Esophagus squamous epithelium (tissue), 5 donors: ENCODE results near the gene HP. TPM values are rescaled to one million over a fixed set of nuclear protein-coding genes. Genes with fewer than 3 reads are reported as not detected.

Experiments used
- DNase-seq: peaks from one replicate; lab custom pipeline; 2025; lab: John Stamatoyannopoulos, UW
- H3K27ac ChIP-seq, 4 donors: fragments of 200-600 bp; sonication (generic); one replicate each; pipeline ENCODE4 v1.5.1; 2016 to 2019; ENCODE audit warnings: mild to moderate bottlenecking in 1 of 4
- H3K27me3 ChIP-seq, 4 donors: fragments of 200-600 bp; sonication (generic); 1 replicate in 3 of 4; 2 replicates in 1 of 4; pipeline versions ENCODE4 v1.5.1 to v1.6.0; 2017 to 2021; ENCODE audit warnings: antibody characterized with exemption in 1 of 4
- H3K36me3 ChIP-seq, 3 donors: fragments of 200-600 bp; sonication (generic); one replicate each; pipeline ENCODE4 v1.5.1; 2016 to 2019
- H3K4me1 ChIP-seq, 3 donors: fragments of 200-600 bp; sonication (generic); one replicate each; pipeline ENCODE4 v1.5.1; 2017 to 2019
- H3K4me3 ChIP-seq, 4 donors: fragments of 200-600 bp; sonication (generic); 1 replicate in 3 of 4; 2 replicates in 1 of 4; pipeline ENCODE4 v1.5.1; 2016 to 2019; ENCODE audit warnings: mild to moderate bottlenecking in 2 of 4, moderate library complexity in 1 of 4
- H3K9me3 ChIP-seq, 3 donors: fragments of 200-600 bp; sonication (generic); one replicate each; pipeline ENCODE4 v1.5.1; 2016 to 2019
- POLR2A ChIP-seq, 4 donors: fragments of 450-650 bp; IDR thresholded peaks; one replicate each; pipeline ENCODE4 v1.6.1; 2017; ENCODE audit warnings: antibody characterized with exemption in 4 of 4, mild to moderate bottlenecking in 4 of 4, moderate library complexity in 3 of 4
- WGBS, 2 donors: methylation state at CpG; one replicate each; pipeline ENCODE4 v1.1.5; 2018; 5-methylcytosine and 5-hydroxymethylcytosine counted together
- intact Hi-C: fragments of 100-400 bp; cut with DNase I; formaldehyde crosslinking; loops from one replicate; pipeline ENCODE4 v1.15.0; 2022
- total RNA-seq, 4 donors: library from RNA; depleted of rRNA; stranded (reverse); fragments of >200 nt; gene quantifications; one replicate each; pipeline ENCODE4 v1.1.0, GENCODE V29; 2016
- TF ChIP-seq, protein P1 (sequence below), 6 experiments: fragments of 450-650 bp in 4 of 6; fragments of 200-600 bp in 2 of 6; sonication (generic) in 2 of 6; IDR thresholded peaks; one replicate each; pipeline ENCODE4 v1.5.1; 2016 to 2019; ENCODE audit warnings: antibody characterized with exemption in 6 of 6, mild to moderate bottlenecking in 4 of 6, moderate library complexity in 4 of 6
- donor health status: DM: yes; HTN: yes; CAD: no.

The HP gene
- total RNA-seq, 4 donors from 2014 or later, result 1.0 to 2.9 TPM; not detected in 2

GRCh38 chr16:72027669-72028378 is 26.5 kb upstream of the HP start:
- H3K4me3 ChIP-seq, result no peak overlapping the region
- DNase-seq, result no peak
- H3K9me3 ChIP-seq, result no peaks in the 10 kb centered on the region

DNA sequence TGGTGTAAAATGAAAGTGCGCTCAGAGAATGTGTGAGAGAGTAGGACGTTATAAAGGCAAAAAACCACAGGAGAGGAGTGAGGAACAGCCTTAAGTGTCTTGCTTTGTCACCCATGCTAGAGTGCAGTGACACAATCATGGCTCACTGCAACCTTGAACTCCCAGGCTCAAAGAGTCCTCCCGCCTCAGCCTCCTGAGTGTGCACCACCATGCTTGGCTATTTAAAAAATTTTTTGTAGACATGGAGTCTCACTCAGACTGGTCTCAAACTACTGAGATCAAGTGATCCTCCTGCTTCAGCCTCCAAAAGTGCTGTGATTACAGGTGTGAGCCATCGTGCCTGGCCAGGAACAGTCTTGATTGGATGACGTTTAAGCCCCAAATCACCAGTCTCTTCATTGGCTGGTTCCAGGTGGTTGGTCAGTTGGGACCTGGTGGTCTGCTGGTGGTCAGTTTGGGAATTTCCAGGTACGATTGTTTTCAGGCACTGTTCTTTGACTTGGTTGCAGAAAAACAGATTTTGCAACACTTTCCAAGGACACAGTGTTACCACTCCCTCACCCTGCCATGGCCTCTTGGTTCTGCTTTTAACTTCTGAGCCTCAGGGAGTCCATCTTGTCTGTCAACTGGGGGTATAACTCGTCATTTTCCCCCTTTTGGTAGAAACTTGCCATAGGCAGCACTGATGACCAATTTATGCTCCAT is 24.6 kb upstream of the HP start:
- no peak for TF ChIP-seq POLR2A (IDR thresholded peaks at IDR 0.05)
- TF ChIP-seq, protein P1, sequence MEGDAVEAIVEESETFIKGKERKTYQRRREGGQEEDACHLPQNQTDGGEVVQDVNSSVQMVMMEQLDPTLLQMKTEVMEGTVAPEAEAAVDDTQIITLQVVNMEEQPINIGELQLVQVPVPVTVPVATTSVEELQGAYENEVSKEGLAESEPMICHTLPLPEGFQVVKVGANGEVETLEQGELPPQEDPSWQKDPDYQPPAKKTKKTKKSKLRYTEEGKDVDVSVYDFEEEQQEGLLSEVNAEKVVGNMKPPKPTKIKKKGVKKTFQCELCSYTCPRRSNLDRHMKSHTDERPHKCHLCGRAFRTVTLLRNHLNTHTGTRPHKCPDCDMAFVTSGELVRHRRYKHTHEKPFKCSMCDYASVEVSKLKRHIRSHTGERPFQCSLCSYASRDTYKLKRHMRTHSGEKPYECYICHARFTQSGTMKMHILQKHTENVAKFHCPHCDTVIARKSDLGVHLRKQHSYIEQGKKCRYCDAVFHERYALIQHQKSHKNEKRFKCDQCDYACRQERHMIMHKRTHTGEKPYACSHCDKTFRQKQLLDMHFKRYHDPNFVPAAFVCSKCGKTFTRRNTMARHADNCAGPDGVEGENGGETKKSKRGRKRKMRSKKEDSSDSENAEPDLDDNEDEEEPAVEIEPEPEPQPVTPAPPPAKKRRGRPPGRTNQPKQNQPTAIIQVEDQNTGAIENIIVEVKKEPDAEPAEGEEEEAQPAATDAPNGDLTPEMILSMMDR (IDR thresholded peaks at IDR 0.05), result no peak
- no peak overlapping the region for H3K4me3 ChIP-seq
- H3K4me1 ChIP-seq, result no peaks in the 10 kb centered on the region
- no peaks in the 10 kb centered on the region for H3K27me3 ChIP-seq
- H3K27ac ChIP-seq, result no peak overlapping the region
- no peak for DNase-seq
- H3K36me3 ChIP-seq, result peaks cover 0 to 36% (median 0%) of the 10 kb centered on the region in 3 donors
- H3K9me3 ChIP-seq, result no peaks in the 10 kb centered on the region
- 84 to 87% methylated on average over 7 of the region's 7 CpGs for WGBS, 2 donors
- intact Hi-C loops, result no loop called here

More at GRCh38 chr16:72027669-72028378, 26.5 kb upstream of the HP start:
- 83% methylated on average over 6 of the region's 6 CpGs for WGBS, 2 donors
- TF ChIP-seq, protein P1 (IDR thresholded peaks at IDR 0.05), result no peak
- TF ChIP-seq POLR2A (IDR thresholded peaks at IDR 0.05), result no peak
- no peaks in the 10 kb centered on the region for H3K4me1 ChIP-seq
- intact Hi-C loops, result no loop called here
- no peak overlapping the region for H3K27ac ChIP-seq
- no peaks in the 10 kb centered on the region for H3K27me3 ChIP-seq
- H3K36me3 ChIP-seq, result peaks cover 0 to 55% (median 0%) of the 10 kb centered on the region in 3 donors

GRCh38 chr16:72033437-72033836 is 20.9 kb upstream of the HP start:
- H3K4me3 ChIP-seq, result no peak overlapping the region
- no peaks in the 10 kb centered on the region for H3K4me1 ChIP-seq
- WGBS, 2 donors, result 78 to 84% methylated on average over 4 of the region's 4 CpGs
- no peaks in the 10 kb centered on the region for H3K27me3 ChIP-seq
- no peak for DNase-seq
- intact Hi-C loops, result no loop called here
- peaks cover 0 to 7% (median 0%) of the 10 kb centered on the region in 3 donors for H3K36me3 ChIP-seq
- H3K9me3 ChIP-seq, result no peaks in the 10 kb centered on the region
- H3K27ac ChIP-seq, result no peak overlapping the region
- TF ChIP-seq POLR2A (IDR thresholded peaks at IDR 0.05), result no peak
- TF ChIP-seq, protein P1 (IDR thresholded peaks at IDR 0.05), result no peak

- no peak overlapping the region for H3K4me3 ChIP-seq
- DNase-seq, result no peak
- intact Hi-C loops, result no loop called here
- 90 to 92% methylated on average over 5 of the region's 5 CpGs for WGBS, 2 donors
- H3K4me1 ChIP-seq, result no peaks in the 10 kb centered on the region
- no peaks in the 10 kb centered on the region for H3K9me3 ChIP-seq
- peaks cover 0 to 5% (median 0%) of the 10 kb centered on the region in 3 donors for H3K36me3 ChIP-seq
- no peaks in the 10 kb centered on the region for H3K27me3 ChIP-seq
- TF ChIP-seq, protein P1 (IDR thresholded peaks at IDR 0.05), result no peak
- TF ChIP-seq POLR2A (IDR thresholded peaks at IDR 0.05), result no peak
- H3K27ac ChIP-seq, result no peak overlapping the region
Measured at GRCh38 chr16:72036098-72036497, 18.2 kb upstream of the HP start.

DNA sequence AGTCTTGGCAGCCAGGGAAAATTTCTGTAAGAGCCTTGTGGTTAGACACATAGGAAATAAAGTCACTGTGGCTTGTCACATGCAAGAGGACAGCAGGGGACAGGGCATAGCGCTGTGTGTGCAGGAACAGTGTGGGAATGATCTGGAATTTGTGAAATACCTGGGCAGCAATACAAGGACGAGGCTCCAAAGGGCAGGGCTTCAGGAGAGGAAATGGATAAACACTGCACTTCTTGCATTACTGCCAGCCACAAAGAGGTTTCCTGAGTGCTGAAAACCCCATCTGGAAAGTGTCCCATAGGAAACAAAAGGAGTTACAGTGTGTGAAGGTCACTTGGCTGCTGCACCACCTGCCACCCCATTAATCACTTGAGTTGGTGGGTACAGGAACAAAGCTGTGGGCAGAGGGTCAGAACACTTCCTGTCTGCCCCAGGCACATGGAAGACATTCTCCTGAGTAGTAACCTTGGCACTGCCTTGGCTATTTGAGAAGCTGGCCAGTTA is 12.1 kb upstream of the HP start:
- H3K4me1 ChIP-seq, result no peaks in the 10 kb centered on the region
- no peaks in the 10 kb centered on the region for H3K9me3 ChIP-seq
- no peak for DNase-seq
- peaks cover 0 to 35% (median 0%) of the 10 kb centered on the region in 3 donors for H3K36me3 ChIP-seq
- no peaks in the 10 kb centered on the region for H3K27me3 ChIP-seq
- TF ChIP-seq POLR2A (IDR thresholded peaks at IDR 0.05), result no peak
- WGBS, 2 donors, result 38 to 48% methylated on average over 2 of the region's 2 CpGs
- H3K4me3 ChIP-seq, result no peak overlapping the region
- intact Hi-C loops, result no loop called here
- H3K27ac ChIP-seq, result no peak overlapping the region
